HG03571 (cell line): ENCODE data around the gene TEKT1.
"Not testable (repeated sequence)": the region's sequence is repeated elsewhere in the genome, so short reads cannot be mapped to it uniquely, and the experiment has no call there.

Experiments
- ATAC-seq: cut with Tn5 transposase; IDR thresholded peaks from one replicate; pipeline ENCODE4 v1.9.1; 2021; ENCODE audit not compliant: unreplicated experiment

Gene TEKT1

GRCh38 chr17:6831661-6832263 is at the start of gene TEKT1:
Gene TEKT1 (minus strand): TSS chr17:6831729. CDS start chr17:6830376, 1,353 bp downstream.
- no peak for ATAC-seq

GRCh38 chr17:6879221-6879975 is 47.9 kb upstream of the TEKT1 start:
- not testable (repeated sequence) for ATAC-seq

- ATAC-seq: not testable (repeated sequence)
Observed at GRCh38 chr17:6875276-6875675, 43.7 kb upstream of the TEKT1 start.

- ATAC-seq: no peak
Observed at GRCh38 chr17:6872936-6873335, 41.4 kb upstream of the TEKT1 start.

GRCh38 chr17:6870841-6871240 is 39.3 kb upstream of the TEKT1 start:
- ATAC-seq: no peak

GRCh38 chr17:6868582-6868981 is 37.1 kb upstream of the TEKT1 start:
- ATAC-seq: no peak

- no peak for ATAC-seq
Observed at GRCh38 chr17:6867849-6868248, 36.3 kb upstream of the TEKT1 start.

GRCh38 chr17:6862825-6863224 is 31.3 kb upstream of the TEKT1 start:
- no peak for ATAC-seq

GRCh38 chr17:6862122-6862521 is 30.6 kb upstream of the TEKT1 start:
- no peak for ATAC-seq

- ATAC-seq: no peak
Observed at GRCh38 chr17:6857904-6858303, 26.4 kb upstream of the TEKT1 start.

GRCh38 chr17:6857336-6857735 is 25.8 kb upstream of the TEKT1 start:
- no peak for ATAC-seq

- ATAC-seq: no peak
Observed at GRCh38 chr17:6856051-6856450, 24.5 kb upstream of the TEKT1 start.

GRCh38 chr17:6853764-6854442 is 22.4 kb upstream of the TEKT1 start:
- no peak for ATAC-seq

GRCh38 chr17:6848545-6849179 is 17.1 kb upstream of the TEKT1 start:
- not testable (repeated sequence) for ATAC-seq

- not testable (repeated sequence) for ATAC-seq
Observed at GRCh38 chr17:6846138-6846537, 14.6 kb upstream of the TEKT1 start.

- not testable (repeated sequence) for ATAC-seq
Observed at GRCh38 chr17:6844406-6844805, 12.9 kb upstream of the TEKT1 start.

- no peak for ATAC-seq
Observed at GRCh38 chr17:6843241-6843880, 11.8 kb upstream of the TEKT1 start.

- not testable (repeated sequence) for ATAC-seq
Observed at GRCh38 chr17:6841769-6842168, 10.2 kb upstream of the TEKT1 start.

- no peak for ATAC-seq
Observed at GRCh38 chr17:6830383-6830986, 1.0 kb downstream of the TEKT1 start.

GRCh38 chr17:6823011-6823442 is 8.5 kb downstream of the TEKT1 start:
- ATAC-seq: no peak

- no peak for ATAC-seq
Observed at GRCh38 chr17:6818938-6819337, 12.6 kb downstream of the TEKT1 start.
